Vagina (tissue), 2 donors: ENCODE results near the gene CDH4. TPM values are rescaled to one million over a fixed set of nuclear protein-coding genes. Genes with fewer than 3 reads are reported as not detected.

Source experiments
- DNase-seq, 2 donors: peaks; one replicate each; pipeline ENCODE4 v3.0.0-alpha.2; 2017; ENCODE audit errors: extremely low spot score in 2 of 2
- H3K27ac ChIP-seq: fragments of 200-600 bp; sonication (generic); one replicate; pipeline ENCODE4 v1.5.1; 2019
- H3K27me3 ChIP-seq: fragments of 200-600 bp; sonication (generic); one replicate; pipeline ENCODE4 v1.5.1; 2019
- H3K36me3 ChIP-seq, 2 donors: fragments of 200-600 bp; sonication (generic); one replicate each; pipeline ENCODE4 v1.5.1; 2017 to 2019
- H3K4me1 ChIP-seq: fragments of 200-600 bp; sonication (generic); one replicate; pipeline ENCODE4 v1.5.1; 2019
- H3K4me3 ChIP-seq, 2 donors: fragments of 200-600 bp; sonication (generic); 1 replicate in 1 of 2; 2 replicates in 1 of 2; pipeline ENCODE4 v1.5.1; 2016 to 2019
- H3K9me3 ChIP-seq: fragments of 200-600 bp; sonication (generic); one replicate; pipeline ENCODE4 v1.5.1; 2019
- CTCF ChIP-seq, 3 experiments: fragments of 450-650 bp in 2 of 3; fragments of 200-600 bp in 1 of 3; sonication (generic) in 1 of 3; IDR thresholded peaks; one replicate each; pipeline ENCODE4 v1.5.1; 2017 to 2019; ENCODE audit warnings: antibody characterized with exemption in 3 of 3, mild to moderate bottlenecking in 2 of 3, moderate library complexity in 2 of 3
- POLR2A ChIP-seq, 2 donors: fragments of 450-650 bp; IDR thresholded peaks; one replicate each; pipeline ENCODE4 v1.6.1; 2017; ENCODE audit warnings: antibody characterized with exemption in 2 of 2, mild to moderate bottlenecking in 2 of 2, moderate library complexity in 2 of 2
- POLR2AphosphoS5 ChIP-seq, 2 donors: sonication (generic); formaldehyde crosslinking; IDR thresholded peaks; one replicate each; pipeline ENCODE4 v1.9.0; 2017; ENCODE audit warnings: antibody characterized with exemption in 2 of 2, mild to moderate bottlenecking in 2 of 2, low read depth in 1 of 2; ENCODE audit not compliant: insufficient read depth in 1 of 2
- intact Hi-C: fragments of 100-400 bp; cut with DNase I; formaldehyde crosslinking; loops from one replicate; pipeline ENCODE4 v1.15.1; 2023
- total RNA-seq: library from RNA; depleted of rRNA; stranded (reverse); fragments of >200 nt; gene quantifications from one replicate; pipeline ENCODE4 v1.2.3, GENCODE V29; 2016

CDH4 gene
- total RNA-seq, 1 donor from 2014 or later = 0.25 TPM

GRCh38 chr20:61482901-61483300, 230.8 kb downstream of the CDH4 start:
- DNase-seq = peak; percentile 61 to 77
- Histone ChIP-seq H3K36me3 (no peaks in the 10 kb centered on the region), H3K9me3 (no peaks in the 10 kb centered on the region), H3K27me3 (no peaks in the 10 kb centered on the region), H3K27ac (no peak overlapping the region), H3K4me1 (no peaks in the 10 kb centered on the region), H3K4me3 (no peak overlapping the region)
- intact Hi-C loops = no loop called here
- TF ChIP-seq POLR2AphosphoS5 (IDR thresholded peaks at IDR 0.05; ENCODE audit: insufficient read depth in 1 of 2, low read depth in 1 of 2) = no peak
- no peak for TF ChIP-seq POLR2A (IDR thresholded peaks at IDR 0.05)
- no peak for TF ChIP-seq CTCF (IDR thresholded peaks at IDR 0.05)

- H3K9me3 ChIP-seq = no peaks in the 10 kb centered on the region
- H3K27ac ChIP-seq = no peak overlapping the region
- H3K4me3 ChIP-seq = no peak overlapping the region
- no peaks in the 10 kb centered on the region for H3K27me3 ChIP-seq
- no peaks in the 10 kb centered on the region for H3K36me3 ChIP-seq
- intact Hi-C loops = no loop called here
- TF ChIP-seq CTCF (IDR thresholded peaks at IDR 0.05) (no peak), POLR2A (IDR thresholded peaks at IDR 0.05) (no peak), POLR2AphosphoS5 (IDR thresholded peaks at IDR 0.05; ENCODE audit: insufficient read depth in 1 of 2, low read depth in 1 of 2) (no peak)
- H3K4me1 ChIP-seq = no peaks in the 10 kb centered on the region
- peak; percentile 58 to 71 for DNase-seq
These were observed 231.4 kb downstream of the CDH4 start for GRCh38 chr20:61483336-61484067.

GRCh38 chr20:61486198-61486597, 234.1 kb downstream of the CDH4 start:
- no peaks in the 10 kb centered on the region for H3K36me3 ChIP-seq
- intact Hi-C loops = no loop called here
- TF ChIP-seq CTCF (IDR thresholded peaks at IDR 0.05) (no peak), POLR2A (IDR thresholded peaks at IDR 0.05) (no peak), POLR2AphosphoS5 (IDR thresholded peaks at IDR 0.05; ENCODE audit: insufficient read depth in 1 of 2, low read depth in 1 of 2) (no peak)
- peak; percentile 56 to 74 for DNase-seq
- no peaks in the 10 kb centered on the region for H3K9me3 ChIP-seq
- H3K27me3 ChIP-seq = no peaks in the 10 kb centered on the region
- H3K27ac ChIP-seq = no peak overlapping the region
- H3K4me3 ChIP-seq = no peak overlapping the region
- no peaks in the 10 kb centered on the region for H3K4me1 ChIP-seq

- Histone ChIP-seq H3K4me3 (no peak overlapping the region), H3K9me3 (no peaks in the 10 kb centered on the region), H3K27ac (no peak overlapping the region), H3K27me3 (no peaks in the 10 kb centered on the region), H3K4me1 (no peaks in the 10 kb centered on the region), H3K36me3 (no peaks in the 10 kb centered on the region)
- intact Hi-C loops = no loop called here
- TF ChIP-seq POLR2A (IDR thresholded peaks at IDR 0.05) (no peak), POLR2AphosphoS5 (IDR thresholded peaks at IDR 0.05; ENCODE audit: insufficient read depth in 1 of 2, low read depth in 1 of 2) (no peak), CTCF (IDR thresholded peaks at IDR 0.05) (no peak)
- DNase-seq = peak in 1 of 2 donors; percentile 16
These were observed 235.4 kb downstream of the CDH4 start for GRCh38 chr20:61487346-61487996.

GRCh38 chr20:61487997-61488371, 235.9 kb downstream of the CDH4 start:
- no peaks in the 10 kb centered on the region for H3K36me3 ChIP-seq
- no peaks in the 10 kb centered on the region for H3K9me3 ChIP-seq
- no peak overlapping the region for H3K27ac ChIP-seq
- no peaks in the 10 kb centered on the region for H3K27me3 ChIP-seq
- TF ChIP-seq POLR2AphosphoS5 (IDR thresholded peaks at IDR 0.05; ENCODE audit: insufficient read depth in 1 of 2, low read depth in 1 of 2) (no peak), CTCF (IDR thresholded peaks at IDR 0.05) (no peak), POLR2A (IDR thresholded peaks at IDR 0.05) (no peak)
- intact Hi-C loops = no loop called here
- no peak overlapping the region for H3K4me3 ChIP-seq
- H3K4me1 ChIP-seq = no peaks in the 10 kb centered on the region
- peak; percentile 12 to 13 for DNase-seq
